ENCODE measurements around the gene VPS18. TPM values are rescaled to one million over a fixed set of nuclear protein-coding genes. Genes with fewer than 3 reads are reported as not detected.

VPS18 gene
- total RNA-seq, 1 donor from 2014 or later: 27.2 TPM

DNA sequence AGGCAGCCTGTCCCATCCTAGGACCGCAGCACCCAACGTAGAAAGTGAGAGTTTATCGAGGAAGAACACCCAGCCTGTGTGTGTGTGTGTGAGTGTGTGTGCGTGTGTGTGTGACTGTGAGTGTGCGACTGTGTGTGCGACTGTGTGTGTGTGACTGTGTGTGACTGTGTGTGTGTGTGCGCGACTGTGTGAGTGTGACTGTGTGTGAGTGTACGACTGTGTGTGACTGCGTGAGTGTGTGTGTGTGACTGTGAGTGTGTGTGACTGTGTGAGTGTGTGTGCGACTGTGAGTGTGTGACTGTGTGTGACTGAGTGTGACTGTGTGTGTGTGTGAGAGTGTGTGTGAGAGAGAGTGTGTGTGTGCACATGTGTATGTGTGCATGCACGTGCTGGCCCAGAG lies 19.8 kb downstream of the VPS18 start:
- no peak for DNase-seq (ENCODE audit: low read depth)
- H3K4me3 ChIP-seq (ENCODE audit: low read depth, low read length): no peak overlapping the region
- TF ChIP-seq, protein P1, sequence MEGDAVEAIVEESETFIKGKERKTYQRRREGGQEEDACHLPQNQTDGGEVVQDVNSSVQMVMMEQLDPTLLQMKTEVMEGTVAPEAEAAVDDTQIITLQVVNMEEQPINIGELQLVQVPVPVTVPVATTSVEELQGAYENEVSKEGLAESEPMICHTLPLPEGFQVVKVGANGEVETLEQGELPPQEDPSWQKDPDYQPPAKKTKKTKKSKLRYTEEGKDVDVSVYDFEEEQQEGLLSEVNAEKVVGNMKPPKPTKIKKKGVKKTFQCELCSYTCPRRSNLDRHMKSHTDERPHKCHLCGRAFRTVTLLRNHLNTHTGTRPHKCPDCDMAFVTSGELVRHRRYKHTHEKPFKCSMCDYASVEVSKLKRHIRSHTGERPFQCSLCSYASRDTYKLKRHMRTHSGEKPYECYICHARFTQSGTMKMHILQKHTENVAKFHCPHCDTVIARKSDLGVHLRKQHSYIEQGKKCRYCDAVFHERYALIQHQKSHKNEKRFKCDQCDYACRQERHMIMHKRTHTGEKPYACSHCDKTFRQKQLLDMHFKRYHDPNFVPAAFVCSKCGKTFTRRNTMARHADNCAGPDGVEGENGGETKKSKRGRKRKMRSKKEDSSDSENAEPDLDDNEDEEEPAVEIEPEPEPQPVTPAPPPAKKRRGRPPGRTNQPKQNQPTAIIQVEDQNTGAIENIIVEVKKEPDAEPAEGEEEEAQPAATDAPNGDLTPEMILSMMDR (conservative IDR thresholded peaks at IDR 0.05; ENCODE audit: low read depth, low read length): no peak

DNA sequence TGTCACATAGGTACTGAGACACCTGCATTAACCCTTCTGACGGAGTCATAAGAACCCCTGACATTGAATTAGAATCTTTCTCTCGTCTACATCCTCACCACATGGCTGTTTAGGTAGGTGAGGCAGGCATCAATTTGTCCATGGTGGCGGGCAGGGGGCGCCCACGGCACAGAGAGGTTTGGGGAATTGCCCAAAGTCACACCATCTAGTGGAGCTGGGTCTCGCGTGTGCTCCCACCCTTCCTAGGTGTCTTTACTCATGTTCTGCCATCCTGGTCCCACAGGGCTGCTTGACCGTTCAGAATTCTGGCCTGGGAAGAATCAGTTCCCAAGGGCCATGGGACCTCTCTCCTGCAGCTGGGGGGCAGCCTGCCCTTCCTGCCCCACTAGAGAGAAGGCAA lies 20.2 kb downstream of the VPS18 start:
- TF ChIP-seq, protein P1 (conservative IDR thresholded peaks at IDR 0.05; ENCODE audit: low read depth, low read length): no peak
- H3K4me3 ChIP-seq (ENCODE audit: low read depth, low read length): no peak overlapping the region
- no peak for DNase-seq (ENCODE audit: low read depth)

DNA sequence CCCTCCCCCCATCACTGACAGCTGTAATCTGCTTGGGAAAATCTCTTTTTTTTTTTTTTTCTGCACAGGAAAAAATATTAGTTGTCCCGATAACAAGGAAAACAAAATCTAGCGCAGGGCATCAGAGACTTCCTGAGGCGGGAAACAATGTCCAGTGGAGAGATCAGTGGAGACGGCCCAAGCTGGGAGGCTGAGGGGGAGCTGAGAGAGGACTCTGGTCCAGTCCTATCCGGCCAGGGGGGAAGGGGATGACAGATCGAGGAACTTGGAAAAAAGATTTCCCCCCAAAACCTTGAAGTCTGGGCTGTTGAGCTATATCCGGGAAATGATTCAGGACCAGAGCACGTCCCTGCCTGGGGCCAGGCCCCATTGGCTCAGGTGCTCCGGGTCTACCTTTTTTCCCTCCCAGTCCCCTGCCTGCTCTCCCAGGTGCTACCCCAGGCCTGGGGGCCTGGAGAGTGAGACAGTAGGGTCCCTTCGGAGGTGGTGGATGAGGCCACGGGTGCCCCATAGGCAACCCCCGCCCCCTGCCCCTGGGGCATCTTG lies 20.9 kb downstream of the VPS18 start:
- H3K4me3 ChIP-seq (ENCODE audit: low read depth, low read length): no peak overlapping the region
- TF ChIP-seq, protein P1 (conservative IDR thresholded peaks at IDR 0.05; ENCODE audit: low read depth, low read length): no peak
- no peak for DNase-seq (ENCODE audit: low read depth)

DNA sequence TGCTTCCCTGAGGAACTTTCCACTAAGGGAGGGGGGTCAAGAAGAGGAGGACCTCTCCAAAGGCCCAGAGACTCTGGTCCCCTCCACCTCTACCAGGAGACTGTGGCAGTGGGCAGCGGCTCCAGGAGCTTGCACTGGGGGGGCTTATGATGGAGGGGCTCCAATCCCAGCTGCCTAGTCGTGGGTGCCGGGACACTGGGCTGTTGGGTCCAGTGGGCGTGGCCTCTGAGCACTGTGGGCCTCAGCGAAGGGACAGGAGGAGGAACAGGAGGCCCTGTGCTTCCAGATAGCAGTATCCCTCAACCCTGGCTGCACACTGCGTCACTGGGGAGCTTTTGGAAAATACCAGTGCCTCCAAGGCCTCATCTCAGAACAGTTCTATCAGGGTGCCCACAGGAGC lies 21.4 kb downstream of the VPS18 start:
- TF ChIP-seq, protein P1 (conservative IDR thresholded peaks at IDR 0.05; ENCODE audit: low read depth, low read length): no peak
- DNase-seq (ENCODE audit: low read depth): no peak

DNA sequence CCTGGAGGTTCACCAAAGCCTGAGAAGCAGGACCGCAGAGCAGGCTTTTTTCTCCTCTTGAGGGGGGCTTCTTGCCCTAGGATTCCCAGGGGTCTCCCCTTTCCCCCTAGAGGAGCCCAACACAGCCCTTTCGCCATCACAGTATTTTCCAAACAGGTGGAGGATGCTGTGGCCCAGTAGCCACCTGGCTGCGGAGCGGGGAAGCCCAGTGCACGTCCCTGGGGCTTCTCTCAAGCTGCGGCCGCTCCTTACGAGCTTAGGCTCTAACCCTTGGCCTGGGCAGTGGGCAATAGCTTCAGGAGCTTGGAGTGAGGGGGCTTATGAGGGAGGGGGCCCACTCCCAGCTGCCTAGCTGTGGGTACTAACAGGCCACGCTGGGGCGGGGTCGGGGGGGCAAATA lies 23.3 kb downstream of the VPS18 start:
- TF ChIP-seq, protein P1 (conservative IDR thresholded peaks at IDR 0.05; ENCODE audit: low read depth, low read length): no peak
- no peak for DNase-seq (ENCODE audit: low read depth)
- H3K4me3 ChIP-seq (ENCODE audit: low read depth, low read length): no peak overlapping the region

More for the DNA sequence above, 21.4 kb downstream of the VPS18 start:
- no peak overlapping the region for H3K4me3 ChIP-seq (ENCODE audit: low read depth, low read length)

DNA sequence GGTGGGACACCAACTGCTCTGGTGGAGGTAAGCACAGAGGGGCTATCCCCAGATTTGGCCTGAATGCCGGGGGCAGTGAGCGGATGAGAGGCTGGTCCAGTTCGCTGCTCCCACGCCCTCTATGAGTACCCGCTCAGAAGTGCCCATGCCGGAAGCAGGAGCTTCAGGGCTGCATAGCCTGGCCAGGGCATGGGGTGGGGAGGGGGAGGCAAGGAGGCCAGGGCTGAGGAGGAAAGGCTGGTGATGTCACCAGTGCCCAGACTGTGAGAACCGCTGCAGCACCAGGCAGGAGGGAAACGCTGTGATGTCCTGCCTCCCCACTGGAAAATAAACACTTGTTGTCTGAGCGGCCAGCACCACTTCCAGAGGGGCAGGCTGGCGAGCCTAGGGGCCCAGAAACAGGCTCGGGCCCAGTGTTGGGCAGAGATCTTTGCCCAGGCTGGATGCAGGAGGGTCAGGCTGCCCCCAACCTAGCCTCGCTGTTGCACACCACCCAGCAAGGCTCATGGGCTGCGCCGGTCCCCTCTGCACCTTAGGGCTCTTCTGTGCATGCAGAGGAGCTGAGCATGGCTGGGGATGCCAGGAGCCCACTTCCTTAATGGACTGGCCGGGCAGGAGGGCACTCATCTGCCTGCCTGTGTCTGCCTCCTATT lies 24.0 kb downstream of the VPS18 start:
- H3K4me3 ChIP-seq (ENCODE audit: low read depth, low read length): no peak overlapping the region
- TF ChIP-seq, protein P1 (conservative IDR thresholded peaks at IDR 0.05; ENCODE audit: low read depth, low read length): no peak
- no peak for DNase-seq (ENCODE audit: low read depth)
